Caco-2 (cell line): Measurements from ENCODE around the gene SREK1. TPM values are rescaled to one million over a fixed set of nuclear protein-coding genes. Genes with fewer than 3 reads are reported as not detected.
"Not testable (repeated sequence)": the region's sequence is repeated elsewhere in the genome, so short reads cannot be mapped to it uniquely, and the experiment has no call there.

Experiments
- BruUV-seq: library from RNA; stranded (reverse); fragments of 400-500 nt; replicated peaks from 2 replicates; lab custom pipeline; 2021; lab: Mats Ljungman, UMichigan
- CTCF ChIA-PET: fragments of 300-600 bp; sonication (Branson Sonifier 250); formaldehyde crosslinking; loops from one replicate; lab custom pipeline; 2022; ENCODE audit warnings: antibody characterized with exemption; lab: Charles Lee
- POLR2A ChIA-PET: fragments of 300-600 bp; sonication (Branson Sonifier 250); formaldehyde crosslinking; loops from one replicate; lab custom pipeline; 2022; ENCODE audit warnings: antibody characterized with exemption; lab: Charles Lee
- DNase-seq, 2 experiments: peaks; one replicate each; pipeline versions ENCODE4 v3.0.0 to v3.0.0-alpha.2; 2020 to 2022
- H3K27me3 ChIP-seq: replicated peaks from 2 replicates; pipeline ENCODE4 v1.6.0; 2011; ENCODE audit warnings: low read length; ENCODE audit not compliant: control insufficient read depth, insufficient read depth
- H3K36me3 ChIP-seq: 2 replicates; pipeline ENCODE4 v1.5.1; 2011; ENCODE audit warnings: low read length; ENCODE audit not compliant: control insufficient read depth, insufficient read depth
- H3K4me1 ChIP-seq: fragments of 250-450 bp; sonication (Bioruptor Pico); 2 replicates; pipeline ENCODE4 v1.5.1; 2020; ENCODE audit warnings: mild to moderate bottlenecking
- H3K4me3 ChIP-seq: 2 replicates; pipeline ENCODE4 v1.5.1; 2011; ENCODE audit warnings: low read depth, mild to moderate bottlenecking, control low read depth, low read length
- H3K9me3 ChIP-seq: fragments of 250-450 bp; sonication (Bioruptor Pico); 2 replicates; pipeline ENCODE4 v1.5.1; 2020; ENCODE audit warnings: mild to moderate bottlenecking, moderate library complexity
- H3K27ac Mint-ChIP-seq: one replicate; pipeline ENCODE4 v1.8.0; 2022; ENCODE audit warnings: mixed read lengths; ENCODE audit not compliant: unreplicated experiment
- H3K27me3 Mint-ChIP-seq: one replicate; pipeline ENCODE4 v1.8.0; 2022; ENCODE audit warnings: mixed read lengths; ENCODE audit not compliant: insufficient read depth, unreplicated experiment
- H3K36me3 Mint-ChIP-seq: one replicate; pipeline ENCODE4 v1.8.0; 2022; ENCODE audit warnings: mild to moderate bottlenecking, mixed read lengths; ENCODE audit not compliant: insufficient read depth, unreplicated experiment
- H3K4me1 Mint-ChIP-seq: one replicate; pipeline ENCODE4 v1.8.0; 2022; ENCODE audit warnings: low read depth, mixed read lengths; ENCODE audit not compliant: unreplicated experiment
- H3K4me3 Mint-ChIP-seq: one replicate; pipeline ENCODE4 v1.8.0; 2022; ENCODE audit warnings: mild to moderate bottlenecking, moderate library complexity, mixed read lengths; ENCODE audit not compliant: unreplicated experiment
- H3K9me3 Mint-ChIP-seq: one replicate; pipeline ENCODE4 v1.8.0; 2022; ENCODE audit warnings: mixed read lengths; ENCODE audit not compliant: unreplicated experiment
- CTCF ChIP-seq, 2 experiments: fragments of 200-600 bp in 1 of 2; IDR thresholded peaks; 1 replicate in 1 of 2; 2 replicates in 1 of 2; pipeline versions ENCODE4 v1.5.1 to v1.8.0; 2011 to 2022; ENCODE audit warnings: antibody characterized with exemption in 1 of 2, control low read depth in 1 of 2, inconsistent platforms in 1 of 2, low read depth in 1 of 2, low read length in 1 of 2, mild to moderate bottlenecking in 1 of 2, moderate library complexity in 1 of 2; ENCODE audit not compliant: insufficient read depth in 1 of 2, severe bottlenecking in 1 of 2, unreplicated experiment in 1 of 2
- intact Hi-C: fragments of 100-400 bp; cut with micrococcal nuclease; formaldehyde crosslinking; loops from one replicate; pipeline ENCODE4 v1.10.0; 2022; ENCODE audit not compliant: unreplicated experiment
- total RNA-seq: library from RNA; stranded (reverse); gene quantifications from 2 replicates; pipeline ENCODE4 v1.2.3, GENCODE V29; 2022

Gene SREK1
- total RNA-seq, 1 experiment from 2014 or later = 81.4 TPM

GRCh38 chr5:66136053-66136452 lies 8.0 kb upstream of the SREK1 start:
- no TSS peak for BruUV-seq
- Mint-ChIP-seq H3K4me3 (no peak overlapping the region), H3K4me1 (no peaks in the 10 kb centered on the region), H3K27me3 (peaks cover 10% of the 10 kb centered on the region), H3K36me3 (no peaks in the 10 kb centered on the region), H3K9me3 (no peaks in the 10 kb centered on the region), H3K27ac (no peak overlapping the region)
- no peak for TF ChIP-seq CTCF (IDR thresholded peaks at IDR 0.05; ENCODE audit: insufficient read depth in 1 of 2, low read depth in 1 of 2, low read length in 1 of 2, severe bottlenecking in 1 of 2, unreplicated experiment in 1 of 2)
- H3K4me3 ChIP-seq = no peak overlapping the region
- ChIA-PET CTCF (no interaction called here), POLR2A (no interaction called here)
- intact Hi-C loops = no loop called here
- no peak for DNase-seq
- no peaks in the 10 kb centered on the region for H3K36me3 ChIP-seq
- H3K4me1 ChIP-seq = no peaks in the 10 kb centered on the region
- no peaks in the 10 kb centered on the region; the same call in 1 of the 2 replicates for H3K9me3 ChIP-seq
- H3K27me3 ChIP-seq = no peaks in the 10 kb centered on the region

- H3K36me3 ChIP-seq, H3K9me3 Mint-ChIP-seq, H3K4me1 ChIP-seq, DNase-seq, H3K36me3 Mint-ChIP-seq, CTCF ChIA-PET, BruUV-seq, H3K4me1 Mint-ChIP-seq, H3K9me3 ChIP-seq, H3K4me3 ChIP-seq, intact Hi-C loops, H3K27ac Mint-ChIP-seq, H3K4me3 Mint-ChIP-seq, H3K27me3 ChIP-seq, POLR2A ChIA-PET: not testable (repeated sequence)
- peaks cover 12% of the 10 kb centered on the region for H3K27me3 Mint-ChIP-seq
Observed at GRCh38 chr5:66136944-66137343, 7.2 kb upstream of the SREK1 start.

- ChIA-PET POLR2A (no interaction called here), CTCF (no interaction called here)
- Mint-ChIP-seq H3K27me3 (peaks cover 12% of the 10 kb centered on the region), H3K36me3 (peaks cover 3% of the 10 kb centered on the region), H3K4me3 (no peak overlapping the region), H3K4me1 (no peaks in the 10 kb centered on the region), H3K27ac (no peak overlapping the region), H3K9me3 (no peaks in the 10 kb centered on the region)
- Histone ChIP-seq H3K4me1 (no peaks in the 10 kb centered on the region), H3K36me3 (no peaks in the 10 kb centered on the region), H3K27me3 (no peaks in the 10 kb centered on the region), H3K4me3 (no peak overlapping the region), H3K9me3 (no peaks in the 10 kb centered on the region)
- TF ChIP-seq CTCF (IDR thresholded peaks at IDR 0.05; ENCODE audit: insufficient read depth in 1 of 2, low read depth in 1 of 2, low read length in 1 of 2, severe bottlenecking in 1 of 2, unreplicated experiment in 1 of 2) = no peak
- BruUV-seq = no TSS peak
- intact Hi-C loops = no loop called here
- no peak for DNase-seq
Observed at GRCh38 chr5:66138637-66139317, 5.3 kb upstream of the SREK1 start.
